GM12874 (cell line): Measurements from ENCODE around the gene TJP2.

Source experiments
- CTCF ChIP-seq: IDR thresholded peaks from 2 replicates; pipeline ENCODE4 v1.5.1; 2011; ENCODE audit warnings: low read depth, mild to moderate bottlenecking, control low read depth, low read length, moderate library complexity; ENCODE audit not compliant: insufficient read depth

The TJP2 gene

GRCh38 chr9:69215774-69216485 lies 41.9 kb downstream of the TJP2 start:
- TF ChIP-seq CTCF = no peak

GRCh38 chr9:69218166-69218565 lies 44.1 kb downstream of the TJP2 start:
- no peak for TF ChIP-seq CTCF

GRCh38 chr9:69221036-69221435 lies 47.0 kb downstream of the TJP2 start:
- no peak for TF ChIP-seq CTCF

GRCh38 chr9:69222970-69223369 lies 48.9 kb downstream of the TJP2 start:
- TF ChIP-seq CTCF = no peak

- peak; percentile 68 for TF ChIP-seq CTCF
These were observed 49.5 kb downstream of the TJP2 start for GRCh38 chr9:69223605-69224004.

GRCh38 chr9:69229367-69229766 lies 55.3 kb downstream of the TJP2 start:
- TF ChIP-seq CTCF = no peak

- no peak for TF ChIP-seq CTCF
These were observed 58.1 kb downstream of the TJP2 start for GRCh38 chr9:69232135-69232534.
